ENCODE measurements around the gene PSMB8.
A peak's percentile ranks its signal among the peaks of the same experiment; 100 is the strongest.

The PSMB8 gene

GRCh38 chr6:32857156-32857891 is 13.5 kb upstream of the PSMB8 start:
- no peak for DNase-seq (ENCODE audit: low read depth)
- no peak for TF ChIP-seq CTCF (conservative IDR thresholded peaks at IDR 0.05; ENCODE audit: low read depth, low read length)
- H3K4me3 ChIP-seq (ENCODE audit: low read length): no peak overlapping the region

- no peak overlapping the region for H3K4me3 ChIP-seq (ENCODE audit: low read length)
- no peak for TF ChIP-seq CTCF (conservative IDR thresholded peaks at IDR 0.05; ENCODE audit: low read depth, low read length)
- DNase-seq (ENCODE audit: low read depth): no peak
Measured at GRCh38 chr6:32855467-32856174, 11.8 kb upstream of the PSMB8 start.

GRCh38 chr6:32854376-32855178 is 10.7 kb upstream of the PSMB8 start:
- no peak for DNase-seq (ENCODE audit: low read depth)
- no peak for TF ChIP-seq CTCF (conservative IDR thresholded peaks at IDR 0.05; ENCODE audit: low read depth, low read length)
- peak overlapping the region; percentile 81 for H3K4me3 ChIP-seq (ENCODE audit: low read length)

GRCh38 chr6:32853541-32854375 is 9.9 kb upstream of the PSMB8 start, which contains the start of the genes PSMB9 and TAP1:
Gene PSMB9, plus strand, starts transcription at chr6:32854192. Its CDS starts 38 bp downstream, at chr6:32854230.
Gene TAP1, minus strand, starts transcription at chr6:32853704. Its CDS starts 68 bp downstream, at chr6:32853636.
- peak; percentile 68 for DNase-seq (ENCODE audit: low read depth)
- peak within 1 kb of the TSS; percentile 81 for H3K4me3 ChIP-seq (ENCODE audit: low read length)
- TF ChIP-seq CTCF (conservative IDR thresholded peaks at IDR 0.05; ENCODE audit: low read depth, low read length): peak; percentile 70

- no peak for TF ChIP-seq CTCF (conservative IDR thresholded peaks at IDR 0.05; ENCODE audit: low read depth, low read length)
- DNase-seq (ENCODE audit: low read depth): peak; percentile 9
Measured at GRCh38 chr6:32852844-32853540, 9.1 kb upstream of the PSMB8 start.

More at GRCh38 chr6:32852844-32853540, 9.1 kb upstream of the PSMB8 start:
- H3K4me3 ChIP-seq (ENCODE audit: low read length): peak overlapping the region; percentile 81
